Stimulated activated CD8-positive, alpha-beta memory T cell treated with anti-CD3 and anti-CD28 coated beads, Interleukin-2, amount 100 ng/mL, for 1 hour (primary cell): ENCODE results near the gene B3GNT8.
"Not testable (repeated sequence)": the region's sequence is repeated elsewhere in the genome, so short reads cannot be mapped to it uniquely, and the experiment has no call there.

Experiments used
- DNase-seq, 2 donors: peaks; one replicate each; pipeline ENCODE4 v3.0.0-alpha.2; 2020; ENCODE audit warnings: low read depth in 2 of 2

B3GNT8 gene

DNA sequence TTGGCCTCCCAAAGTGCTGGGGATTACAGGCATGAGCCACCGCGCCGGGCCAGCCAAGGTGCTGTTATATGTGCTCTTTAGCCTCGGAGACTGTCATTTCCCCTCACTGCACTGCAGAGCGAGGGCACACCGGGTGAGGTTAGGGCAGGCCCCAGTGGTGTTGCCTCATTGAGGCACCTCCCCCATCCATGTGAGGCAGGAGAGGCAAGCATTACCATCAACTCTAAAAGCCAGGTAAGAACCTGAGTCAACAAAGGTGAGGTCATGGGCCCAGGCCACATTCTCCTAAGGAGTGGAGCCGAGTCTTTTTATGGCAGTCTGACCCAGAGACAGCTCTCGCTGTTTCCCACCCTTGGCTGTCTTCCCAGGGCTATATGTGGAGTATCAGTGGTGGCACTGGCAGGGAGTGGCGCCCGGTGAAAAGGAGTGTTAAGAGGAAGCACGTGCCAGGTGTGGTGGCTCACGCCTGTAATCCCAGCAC, 10.9 kb downstream of the B3GNT8 start:
- DNase-seq, result no peak

DNA sequence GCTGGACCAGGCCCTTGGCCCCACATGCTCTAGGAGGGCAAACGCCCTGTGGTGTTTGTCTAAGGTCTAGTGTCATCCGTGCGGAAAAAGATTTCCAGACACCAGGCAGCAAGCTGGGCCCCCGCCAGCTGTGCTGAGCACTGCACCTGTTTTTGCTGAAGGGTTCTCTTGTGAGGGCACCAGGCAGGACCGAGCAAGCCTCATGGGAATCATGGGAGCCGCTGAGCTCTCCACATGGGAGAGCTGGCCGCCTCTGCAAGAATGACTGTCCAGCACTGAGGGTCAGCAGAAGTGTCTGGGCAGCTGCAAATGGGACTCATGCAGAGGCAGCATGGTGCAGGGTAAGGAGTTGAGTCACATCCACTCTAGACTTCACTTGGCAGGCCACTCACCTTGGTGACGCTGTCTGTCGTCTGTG, 12.0 kb downstream of the B3GNT8 start:
- DNase-seq, result no peak

- no peak for DNase-seq
Observed at GRCh38 chr19:41414461-41414860, 12.7 kb downstream of the B3GNT8 start.

- DNase-seq, result no peak
Observed at GRCh38 chr19:41413947-41414346, 13.2 kb downstream of the B3GNT8 start.

- no peak for DNase-seq
Observed at GRCh38 chr19:41412953-41413352, 14.2 kb downstream of the B3GNT8 start.

DNA sequence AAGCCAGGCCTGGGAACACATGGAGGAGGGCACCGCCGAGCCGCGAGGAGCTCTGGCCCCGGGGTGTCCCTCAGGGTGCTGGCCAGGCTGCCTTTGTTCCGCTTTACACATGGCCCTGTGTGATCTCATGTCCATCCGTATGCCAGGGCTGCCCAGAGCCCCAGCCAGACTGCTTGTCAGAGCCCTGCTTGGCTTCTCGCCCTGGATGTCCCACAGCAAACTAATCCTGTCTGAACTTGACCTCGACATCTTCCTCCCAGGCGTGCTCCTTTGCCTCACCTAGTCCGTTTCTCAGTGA, 15.3 kb downstream of the B3GNT8 start:
- no peak for DNase-seq

DNA sequence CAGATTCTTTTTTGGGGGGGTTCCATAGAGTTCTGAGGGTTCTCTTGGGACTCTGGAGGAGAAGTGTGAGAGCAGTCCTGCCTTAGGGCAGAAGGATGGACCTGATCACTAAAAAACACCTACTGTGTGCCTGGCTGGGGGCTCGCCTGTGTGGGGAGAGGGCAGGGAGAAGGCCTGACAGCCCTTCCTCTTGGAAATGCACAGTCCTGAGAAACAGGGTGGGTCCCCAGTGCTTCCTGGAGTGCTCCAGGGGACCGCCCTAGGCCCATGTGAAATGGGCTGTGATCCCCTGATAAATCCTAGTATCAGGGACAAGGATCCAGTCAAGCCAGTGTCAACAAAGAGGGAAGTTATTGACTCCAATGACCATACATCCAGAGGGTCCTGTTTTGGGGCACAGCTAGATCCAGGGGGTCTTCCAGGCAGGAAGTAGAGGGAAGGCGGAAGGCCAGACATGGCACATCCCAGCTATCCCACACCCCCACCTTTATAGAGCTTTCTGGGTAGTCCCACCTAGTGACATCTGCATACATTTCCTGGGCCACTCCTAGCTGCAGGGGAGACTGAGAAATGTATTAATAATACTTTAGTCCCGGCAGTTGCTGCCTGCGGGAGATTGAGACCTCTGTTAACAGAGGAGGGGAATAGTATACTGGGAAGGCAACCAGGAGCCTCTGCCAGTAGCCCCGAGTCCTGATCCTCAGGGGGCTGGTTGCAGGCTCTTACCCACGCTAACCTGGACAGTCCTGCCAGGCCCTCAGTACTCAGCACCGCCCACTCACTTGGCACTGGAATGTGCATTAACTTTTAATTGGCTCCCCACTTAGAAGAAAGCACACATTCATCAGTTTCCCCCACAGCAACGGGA, 15.8 kb downstream of the B3GNT8 start:
- no peak for DNase-seq

DNA sequence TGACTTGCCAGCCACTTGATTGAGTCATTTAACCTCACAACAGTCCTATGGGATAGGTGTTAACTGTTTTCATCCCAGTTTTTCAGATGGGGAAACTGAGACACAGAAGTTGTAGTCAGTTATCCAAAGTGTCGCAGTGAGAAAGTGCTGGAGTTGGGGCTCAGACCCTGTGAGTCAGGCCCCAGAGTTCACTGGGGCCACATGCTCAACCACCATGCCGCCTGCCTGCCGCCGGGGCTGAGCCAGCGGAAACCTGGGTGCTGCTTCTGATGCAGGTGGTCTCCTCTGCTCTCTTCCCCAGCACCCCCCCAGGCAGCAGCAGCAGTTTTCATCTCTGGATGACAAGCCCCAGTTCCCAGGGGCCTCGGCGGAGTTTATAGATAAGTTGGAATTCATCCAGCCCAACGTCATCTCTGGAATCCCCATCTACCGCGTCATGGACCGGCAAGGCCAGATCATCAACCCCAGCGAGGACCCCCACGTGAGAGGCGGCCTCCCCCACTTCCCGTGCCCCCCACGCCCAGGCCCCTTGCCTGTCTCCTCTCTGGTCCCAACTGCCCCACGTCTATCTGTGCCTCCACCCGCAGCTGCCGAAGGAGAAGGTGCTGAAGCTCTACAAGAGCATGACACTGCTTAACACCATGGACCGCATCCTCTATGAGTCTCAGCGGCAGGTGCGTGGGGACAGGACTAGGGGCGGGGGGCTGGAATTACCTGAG, 16.7 kb downstream of the B3GNT8 start:
- DNase-seq, result no peak

- no peak for DNase-seq
Observed at GRCh38 chr19:41409288-41409687, 17.9 kb downstream of the B3GNT8 start.

DNA sequence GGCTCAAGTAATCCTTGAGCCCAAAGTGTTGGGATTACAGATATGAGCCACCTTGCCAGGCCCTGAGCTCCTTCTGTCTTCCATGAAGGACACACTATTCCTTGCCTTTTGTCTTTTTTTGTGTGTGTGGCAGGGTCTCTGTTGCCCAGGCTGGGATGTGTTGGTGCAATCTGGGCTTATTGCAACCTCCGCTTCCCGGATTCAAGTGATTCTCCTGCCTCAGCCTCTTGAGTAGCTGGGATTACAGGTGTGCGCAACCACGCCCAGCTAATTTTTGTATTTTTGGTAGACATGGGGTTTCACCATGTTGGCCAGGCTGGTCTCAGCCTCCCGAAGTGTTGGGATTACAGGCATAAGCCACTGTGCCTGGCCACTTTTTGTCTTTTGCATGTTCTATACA, 18.3 kb downstream of the B3GNT8 start:
- DNase-seq, result not testable (repeated sequence)

DNA sequence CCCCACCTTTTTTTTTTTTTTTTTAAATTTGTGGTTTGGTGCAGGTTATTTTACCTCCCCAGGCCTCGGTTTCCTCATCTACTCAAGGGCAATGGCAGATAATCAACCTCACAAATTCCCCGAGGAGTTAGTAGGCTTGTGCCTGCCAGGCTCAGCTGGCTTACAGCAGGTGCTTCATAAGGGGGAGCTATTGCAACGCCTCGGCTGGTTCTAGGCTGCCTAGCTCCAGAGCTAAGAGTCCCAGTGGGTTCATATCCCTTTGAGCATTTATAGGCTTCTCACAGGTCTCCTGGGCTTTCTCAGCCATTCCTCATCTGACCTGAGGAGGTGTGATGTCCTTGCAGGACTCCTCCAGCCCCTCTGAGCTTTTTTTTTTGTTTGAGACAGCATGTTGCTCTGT, 18.9 kb downstream of the B3GNT8 start:
- DNase-seq, result no peak

DNA sequence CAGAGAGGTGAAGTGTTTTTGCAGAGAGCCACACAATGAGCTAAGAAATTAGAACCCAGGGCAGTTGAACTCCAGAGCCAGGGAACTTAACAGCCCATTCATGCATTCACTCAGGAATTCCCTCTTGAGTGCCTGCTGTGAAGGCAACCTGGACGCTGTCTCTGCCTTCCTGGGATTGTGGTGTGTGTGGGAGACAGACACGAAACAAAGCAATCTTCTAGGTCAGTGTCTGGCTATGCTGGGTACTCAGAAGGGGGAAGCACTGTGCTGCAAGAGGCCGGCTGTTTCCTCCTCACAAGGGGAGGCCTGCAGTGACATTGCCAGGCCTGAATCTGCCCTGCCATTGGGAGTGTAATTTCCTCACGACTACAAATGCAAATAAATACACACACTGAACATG, 19.9 kb downstream of the B3GNT8 start:
- no peak for DNase-seq

- no peak for DNase-seq
Observed at GRCh38 chr19:41405776-41406175, 21.4 kb downstream of the B3GNT8 start.

GRCh38 chr19:41403181-41403970, 23.8 kb downstream of the B3GNT8 start:
- DNase-seq, result no peak

DNA sequence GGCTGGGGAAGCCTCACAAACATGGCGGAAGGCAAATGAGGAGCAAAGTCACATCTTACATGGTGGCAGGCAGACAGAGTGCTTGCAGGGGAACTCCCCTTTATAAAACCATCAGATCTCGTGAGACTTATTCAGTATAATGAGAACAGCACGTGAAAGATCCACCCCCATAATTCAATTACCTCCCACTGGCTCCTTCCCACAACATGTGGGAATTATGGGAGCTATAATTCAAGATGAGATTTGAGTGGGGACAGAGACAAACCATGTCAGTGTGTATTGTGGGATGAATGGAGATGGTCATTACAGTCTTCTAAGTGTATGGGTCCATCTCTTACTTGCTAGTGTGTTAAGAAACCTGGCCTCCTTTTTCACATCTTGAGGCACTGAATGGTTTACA, 25.2 kb downstream of the B3GNT8 start:
- no peak for DNase-seq

GRCh38 chr19:41401483-41401882, 25.7 kb downstream of the B3GNT8 start:
- DNase-seq, result no peak

DNA sequence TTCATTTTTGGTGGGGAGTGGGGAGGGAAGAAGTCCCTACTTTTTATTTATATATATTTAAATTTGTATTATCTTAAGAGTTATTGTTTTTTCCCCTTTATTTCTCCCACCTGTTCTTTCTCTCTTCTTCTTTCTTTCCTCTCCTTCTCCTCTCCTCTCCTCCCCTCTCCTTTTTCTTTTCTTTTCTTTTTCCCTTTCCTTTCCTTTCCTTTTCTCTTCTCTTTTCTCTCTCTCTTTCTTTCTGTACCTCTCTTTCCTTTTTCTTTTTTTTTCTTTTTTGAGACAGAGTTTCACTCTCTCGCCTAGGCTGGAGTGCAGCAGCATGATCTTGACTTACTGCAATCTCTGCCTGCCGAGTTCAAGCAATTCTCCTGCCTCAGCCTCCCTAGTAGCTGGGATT, 27.6 kb downstream of the B3GNT8 start:
- no peak for DNase-seq

DNA sequence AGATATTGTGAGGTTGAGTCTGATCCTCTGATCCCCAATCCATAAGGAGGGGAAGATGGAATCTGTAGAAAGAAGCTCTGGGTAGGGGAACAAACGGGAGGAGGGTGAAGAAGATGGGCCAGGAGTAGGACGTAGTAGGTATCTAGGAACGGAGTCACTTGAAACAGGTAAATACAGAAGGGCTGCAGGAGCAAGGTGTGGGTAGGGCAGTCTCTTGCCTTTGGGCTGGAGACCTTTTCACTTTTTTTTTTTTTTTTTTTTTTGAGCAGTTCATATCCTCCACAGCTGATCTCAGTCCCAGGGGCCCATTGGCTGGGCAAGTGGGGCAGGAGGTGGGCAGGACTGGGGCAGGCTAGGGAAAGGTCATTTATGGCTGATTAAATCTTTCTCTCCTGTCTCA, 28.1 kb downstream of the B3GNT8 start:
- no peak for DNase-seq

DNA sequence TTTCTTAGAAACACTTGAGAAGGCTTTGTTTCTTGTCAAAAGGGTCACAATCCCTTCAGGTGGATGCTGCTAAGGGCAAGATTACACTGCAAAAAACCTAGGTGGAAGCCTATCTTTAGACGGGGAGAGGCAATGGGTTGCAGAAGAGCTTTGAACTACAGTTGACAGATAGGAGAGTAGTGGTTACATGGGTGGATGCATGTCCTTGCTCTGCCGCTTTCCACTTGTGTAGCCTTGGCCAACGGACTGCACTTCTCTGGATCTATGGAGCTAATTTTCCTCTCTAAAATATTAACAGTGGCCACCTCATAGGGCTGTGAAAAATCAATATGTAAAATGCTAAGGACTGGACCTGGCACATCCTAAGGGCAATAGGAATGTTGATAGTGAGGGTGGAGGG, 28.6 kb downstream of the B3GNT8 start:
- no peak for DNase-seq

DNA sequence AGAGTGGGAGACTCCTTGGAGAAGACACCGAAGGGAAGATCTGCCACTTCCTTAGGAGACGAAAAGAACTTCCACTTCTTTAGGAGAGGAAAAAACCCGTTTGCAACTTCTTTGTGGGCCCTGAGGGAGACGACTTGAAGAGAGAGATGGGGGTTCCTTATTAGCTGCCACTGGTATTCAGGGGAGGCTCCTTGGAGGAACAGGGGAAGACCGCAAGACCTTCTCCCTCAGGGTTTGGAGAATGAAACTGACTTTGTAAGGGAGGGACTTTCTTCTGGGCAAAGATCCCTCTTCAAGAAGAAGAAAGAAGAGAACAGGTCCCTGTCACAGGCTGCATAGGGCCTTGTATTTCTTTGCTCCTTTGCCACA, 29.1 kb downstream of the B3GNT8 start:
- DNase-seq, result no peak

GRCh38 chr19:41397086-41398049, 29.8 kb downstream of the B3GNT8 start, which contains the start of the genes BCKDHA and EXOSC5:
BCKDHA (plus strand) TSS chr19:41397818; CDS start chr19:41397828, 10 bp downstream.
EXOSC5 (minus strand) TSS chr19:41397359; CDS start chr19:41397328, 31 bp downstream.
- peak; percentile 95 to 98 for DNase-seq
